AG09309 (cell line): ENCODE results near the gene ANKRD28.

ENCODE experiments used
- DNase-seq: peaks from one replicate; pipeline ENCODE4 v3.0.0-alpha.2; 2010; ENCODE audit warnings: low read depth
- H3K4me3 ChIP-seq: 2 replicates; pipeline ENCODE4 v1.5.1; 2011; ENCODE audit warnings: mild to moderate bottlenecking, low read depth, low read length, moderate library complexity; ENCODE audit not compliant: control insufficient read depth
- CTCF ChIP-seq: IDR thresholded peaks from 2 replicates; pipeline ENCODE4 v1.5.1; 2011; ENCODE audit warnings: mild to moderate bottlenecking, low read depth, low read length, inconsistent platforms; ENCODE audit not compliant: insufficient read depth, control insufficient read depth; ENCODE audit errors: missing control alignments

ANKRD28 gene

GRCh38 chr3:15804553-15805095, 6.8 kb upstream of the ANKRD28 start:
- no peak for DNase-seq
- TF ChIP-seq CTCF, result no peak
- no peak overlapping the region for H3K4me3 ChIP-seq

- TF ChIP-seq CTCF, result no peak
- no peak for DNase-seq
- H3K4me3 ChIP-seq, result no peak overlapping the region
These were observed 6.1 kb upstream of the ANKRD28 start for GRCh38 chr3:15803921-15804320.

GRCh38 chr3:15801298-15801697, 3.5 kb upstream of the ANKRD28 start:
- no peak for DNase-seq
- no peak for TF ChIP-seq CTCF
- no peak overlapping the region for H3K4me3 ChIP-seq

- no peak for TF ChIP-seq CTCF
- no peak for DNase-seq
These were observed 3.0 kb upstream of the ANKRD28 start for GRCh38 chr3:15800780-15801179.

GRCh38 chr3:15800327-15800726, 2.5 kb upstream of the ANKRD28 start:
- TF ChIP-seq CTCF, result no peak
- no peak for DNase-seq
- H3K4me3 ChIP-seq, result no peak overlapping the region

More at GRCh38 chr3:15800780-15801179, 3.0 kb upstream of the ANKRD28 start:
- H3K4me3 ChIP-seq, result no peak overlapping the region

GRCh38 chr3:15798533-15799245, 910 bp upstream of the ANKRD28 start:
- TF ChIP-seq CTCF, result no peak
- DNase-seq, result no peak
- H3K4me3 ChIP-seq, result no peak overlapping the region
